Skeletal muscle satellite cell (primary cell): ENCODE data around the gene ATP10B. TPM values are rescaled to one million over a fixed set of nuclear protein-coding genes. Genes with fewer than 3 reads are reported as not detected.
"Not testable (repeated sequence)": the region's sequence is repeated elsewhere in the genome, so short reads cannot be mapped to it uniquely, and the experiment has no call there.

ENCODE experiments used
- H3K27me3 ChIP-seq: 2 replicates; pipeline ENCODE4 v1.7.0; 2013; ENCODE audit warnings: low read length; ENCODE audit not compliant: control insufficient read depth, insufficient read depth
- H3K36me3 ChIP-seq: 2 replicates; pipeline ENCODE4 v1.7.0; 2013; ENCODE audit warnings: mild to moderate bottlenecking, control low read depth, low read length; ENCODE audit not compliant: insufficient read depth
- H3K4me1 ChIP-seq: 2 replicates; pipeline ENCODE4 v1.7.0; 2013; ENCODE audit warnings: low read length; ENCODE audit not compliant: control insufficient read depth, insufficient read depth
- H3K4me2 ChIP-seq: 2 replicates; pipeline ENCODE4 v1.7.0; 2013; ENCODE audit warnings: mild to moderate bottlenecking, low read length
- H3K4me3 ChIP-seq: 2 replicates; pipeline ENCODE4 v1.7.0; 2013; ENCODE audit warnings: low read length
- H3K9ac ChIP-seq: 2 replicates; pipeline ENCODE4 v1.7.0; 2013; ENCODE audit warnings: mild to moderate bottlenecking, low read depth, low read length, moderate library complexity
- H3K9me3 ChIP-seq: replicated peaks from 2 replicates; pipeline ENCODE4 v1.7.0; 2013; ENCODE audit warnings: mild to moderate bottlenecking, control low read depth, low read length
- total RNA-seq: library from RNA; depleted of rRNA; stranded (reverse); fragments of >200 nt; gene quantifications from 2 replicates; pipeline ENCODE4 v1.2.3, GENCODE V29; 2012; rRNA removed

ATP10B gene
- not detected in 2 replicates for total RNA-seq

GRCh38 chr5:160852049-160852448 is at the start of gene ATP10B:
ATP10B (minus strand) TSS chr5:160852211; CDS start chr5:160688074, 164,137 bp downstream.
- H3K4me3 ChIP-seq: no peak within 1 kb of the TSS
- no peaks in the 10 kb centered on the region for H3K27me3 ChIP-seq
- no peaks in the 10 kb centered on the region for H3K9me3 ChIP-seq
- H3K4me1 ChIP-seq: no peaks in the 10 kb centered on the region
- H3K9ac ChIP-seq: no peak within 1 kb of the TSS
- no peaks in the 10 kb centered on the region for H3K36me3 ChIP-seq
- H3K4me2 ChIP-seq: no peak within 1 kb of the TSS

- Histone ChIP-seq H3K9me3 (peaks cover 2% of the 10 kb centered on the region), H3K9ac (no peak overlapping the region), H3K4me3 (no peak overlapping the region), H3K4me2 (no peak overlapping the region), H3K4me1 (no peaks in the 10 kb centered on the region), H3K27me3 (no peaks in the 10 kb centered on the region), H3K36me3 (no peaks in the 10 kb centered on the region)
These were observed 49.6 kb upstream of the ATP10B start for GRCh38 chr5:160901656-160902055.

GRCh38 chr5:160899735-160900134 is 47.7 kb upstream of the ATP10B start:
- no peaks in the 10 kb centered on the region for H3K27me3 ChIP-seq
- no peak overlapping the region for H3K4me3 ChIP-seq
- no peaks in the 10 kb centered on the region for H3K36me3 ChIP-seq
- no peaks in the 10 kb centered on the region for H3K4me1 ChIP-seq
- no peak overlapping the region for H3K4me2 ChIP-seq
- no peaks in the 10 kb centered on the region for H3K9me3 ChIP-seq
- no peak overlapping the region for H3K9ac ChIP-seq

GRCh38 chr5:160893180-160893964 is 41.4 kb upstream of the ATP10B start:
- not testable (repeated sequence) for H3K9me3 ChIP-seq, H3K36me3 ChIP-seq, H3K4me1 ChIP-seq, H3K27me3 ChIP-seq, H3K9ac ChIP-seq, H3K4me2 ChIP-seq, H3K4me3 ChIP-seq

- Histone ChIP-seq H3K9me3 (peaks cover 3% of the 10 kb centered on the region), H3K27me3 (no peaks in the 10 kb centered on the region), H3K4me3 (no peak overlapping the region), H3K9ac (no peak overlapping the region), H3K36me3 (no peaks in the 10 kb centered on the region), H3K4me2 (no peak overlapping the region), H3K4me1 (no peaks in the 10 kb centered on the region)
These were observed 35.8 kb upstream of the ATP10B start for GRCh38 chr5:160887780-160888179.

- H3K4me2 ChIP-seq, H3K9ac ChIP-seq, H3K27me3 ChIP-seq, H3K9me3 ChIP-seq, H3K4me3 ChIP-seq, H3K4me1 ChIP-seq, H3K36me3 ChIP-seq: not testable (repeated sequence)
These were observed 21.7 kb upstream of the ATP10B start for GRCh38 chr5:160873560-160874200.

GRCh38 chr5:160869989-160870521 is 18.0 kb upstream of the ATP10B start:
- H3K4me1 ChIP-seq: no peaks in the 10 kb centered on the region
- no peaks in the 10 kb centered on the region for H3K36me3 ChIP-seq
- no peak overlapping the region for H3K4me2 ChIP-seq
- no peak overlapping the region for H3K4me3 ChIP-seq
- no peak overlapping the region for H3K9ac ChIP-seq
- H3K9me3 ChIP-seq: no peaks in the 10 kb centered on the region
- no peaks in the 10 kb centered on the region for H3K27me3 ChIP-seq

GRCh38 chr5:160867976-160868375 is 16.0 kb upstream of the ATP10B start:
- Histone ChIP-seq H3K4me1 (no peaks in the 10 kb centered on the region), H3K4me3 (no peak overlapping the region), H3K27me3 (no peaks in the 10 kb centered on the region), H3K9me3 (no peaks in the 10 kb centered on the region), H3K36me3 (no peaks in the 10 kb centered on the region), H3K9ac (no peak overlapping the region), H3K4me2 (no peak overlapping the region)

GRCh38 chr5:160851451-160851850 is 560 bp downstream of the ATP10B start:
- Histone ChIP-seq H3K36me3 (no peaks in the 10 kb centered on the region), H3K4me3 (no peak overlapping the region), H3K27me3 (no peaks in the 10 kb centered on the region), H3K4me2 (no peak overlapping the region), H3K9ac (no peak overlapping the region), H3K4me1 (no peaks in the 10 kb centered on the region), H3K9me3 (no peaks in the 10 kb centered on the region)

- H3K9me3 ChIP-seq: no peaks in the 10 kb centered on the region
- no peaks in the 10 kb centered on the region for H3K4me1 ChIP-seq
- no peaks in the 10 kb centered on the region for H3K36me3 ChIP-seq
- H3K27me3 ChIP-seq: no peaks in the 10 kb centered on the region
- H3K4me2 ChIP-seq: no peak overlapping the region
- no peak overlapping the region for H3K9ac ChIP-seq
- no peak overlapping the region for H3K4me3 ChIP-seq
These were observed 1.6 kb downstream of the ATP10B start for GRCh38 chr5:160850421-160850820.

GRCh38 chr5:160847526-160848085 is 4.4 kb downstream of the ATP10B start:
- H3K27me3 ChIP-seq: no peaks in the 10 kb centered on the region
- no peaks in the 10 kb centered on the region for H3K9me3 ChIP-seq
- no peaks in the 10 kb centered on the region for H3K4me1 ChIP-seq
- no peak overlapping the region for H3K9ac ChIP-seq
- no peak overlapping the region for H3K4me2 ChIP-seq
- no peaks in the 10 kb centered on the region for H3K36me3 ChIP-seq
- H3K4me3 ChIP-seq: no peak overlapping the region
